Measurements from ENCODE around the gene AGAP3.

AGAP3 gene

GRCh38 chr7:151109094-151110048, 23.1 kb downstream of the AGAP3 start:
- Histone ChIP-seq H3K36me3 (no peaks in the 10 kb centered on the region), H3K27me3 (peaks cover 19% of the 10 kb centered on the region), H3K27ac (no peak overlapping the region), H3K9me3 (no peaks in the 10 kb centered on the region), H3K4me1 (ENCODE audit: control insufficient read depth in 1 of 2, insufficient read depth in 1 of 2, low read depth in 1 of 2, low read length in 1 of 2) (no peaks in the 10 kb centered on the region), H3K4me3 (ENCODE audit: low read depth in 1 of 2, low read length in 1 of 2) (no peak overlapping the region)
- TF ChIP-seq, protein P1, sequence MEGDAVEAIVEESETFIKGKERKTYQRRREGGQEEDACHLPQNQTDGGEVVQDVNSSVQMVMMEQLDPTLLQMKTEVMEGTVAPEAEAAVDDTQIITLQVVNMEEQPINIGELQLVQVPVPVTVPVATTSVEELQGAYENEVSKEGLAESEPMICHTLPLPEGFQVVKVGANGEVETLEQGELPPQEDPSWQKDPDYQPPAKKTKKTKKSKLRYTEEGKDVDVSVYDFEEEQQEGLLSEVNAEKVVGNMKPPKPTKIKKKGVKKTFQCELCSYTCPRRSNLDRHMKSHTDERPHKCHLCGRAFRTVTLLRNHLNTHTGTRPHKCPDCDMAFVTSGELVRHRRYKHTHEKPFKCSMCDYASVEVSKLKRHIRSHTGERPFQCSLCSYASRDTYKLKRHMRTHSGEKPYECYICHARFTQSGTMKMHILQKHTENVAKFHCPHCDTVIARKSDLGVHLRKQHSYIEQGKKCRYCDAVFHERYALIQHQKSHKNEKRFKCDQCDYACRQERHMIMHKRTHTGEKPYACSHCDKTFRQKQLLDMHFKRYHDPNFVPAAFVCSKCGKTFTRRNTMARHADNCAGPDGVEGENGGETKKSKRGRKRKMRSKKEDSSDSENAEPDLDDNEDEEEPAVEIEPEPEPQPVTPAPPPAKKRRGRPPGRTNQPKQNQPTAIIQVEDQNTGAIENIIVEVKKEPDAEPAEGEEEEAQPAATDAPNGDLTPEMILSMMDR (IDR thresholded peaks at IDR 0.05) = no peak

GRCh38 chr7:151110236-151110940, 24.1 kb downstream of the AGAP3 start:
- no peak overlapping the region for H3K4me3 ChIP-seq (ENCODE audit: low read depth in 1 of 2, low read length in 1 of 2)
- H3K27me3 ChIP-seq = peaks cover 26% of the 10 kb centered on the region
- H3K27ac ChIP-seq = no peak overlapping the region
- H3K4me1 ChIP-seq (ENCODE audit: control insufficient read depth in 1 of 2, insufficient read depth in 1 of 2, low read depth in 1 of 2, low read length in 1 of 2) = no peaks in the 10 kb centered on the region
- TF ChIP-seq, protein P1 (IDR thresholded peaks at IDR 0.05) = no peak
- H3K9me3 ChIP-seq = no peaks in the 10 kb centered on the region
- no peaks in the 10 kb centered on the region for H3K36me3 ChIP-seq

GRCh38 chr7:151110941-151111645, 24.8 kb downstream of the AGAP3 start:
- Histone ChIP-seq H3K27me3 (peaks cover 33% of the 10 kb centered on the region), H3K4me1 (ENCODE audit: control insufficient read depth in 1 of 2, insufficient read depth in 1 of 2, low read depth in 1 of 2, low read length in 1 of 2) (peaks cover 0 to 3% of the 10 kb centered on the region in 2 experiments), H3K9me3 (no peaks in the 10 kb centered on the region), H3K36me3 (no peaks in the 10 kb centered on the region), H3K27ac (no peak overlapping the region), H3K4me3 (ENCODE audit: low read depth in 1 of 2, low read length in 1 of 2) (no peak overlapping the region)
- TF ChIP-seq, protein P1 (IDR thresholded peaks at IDR 0.05) = peak; percentile 66

DNA sequence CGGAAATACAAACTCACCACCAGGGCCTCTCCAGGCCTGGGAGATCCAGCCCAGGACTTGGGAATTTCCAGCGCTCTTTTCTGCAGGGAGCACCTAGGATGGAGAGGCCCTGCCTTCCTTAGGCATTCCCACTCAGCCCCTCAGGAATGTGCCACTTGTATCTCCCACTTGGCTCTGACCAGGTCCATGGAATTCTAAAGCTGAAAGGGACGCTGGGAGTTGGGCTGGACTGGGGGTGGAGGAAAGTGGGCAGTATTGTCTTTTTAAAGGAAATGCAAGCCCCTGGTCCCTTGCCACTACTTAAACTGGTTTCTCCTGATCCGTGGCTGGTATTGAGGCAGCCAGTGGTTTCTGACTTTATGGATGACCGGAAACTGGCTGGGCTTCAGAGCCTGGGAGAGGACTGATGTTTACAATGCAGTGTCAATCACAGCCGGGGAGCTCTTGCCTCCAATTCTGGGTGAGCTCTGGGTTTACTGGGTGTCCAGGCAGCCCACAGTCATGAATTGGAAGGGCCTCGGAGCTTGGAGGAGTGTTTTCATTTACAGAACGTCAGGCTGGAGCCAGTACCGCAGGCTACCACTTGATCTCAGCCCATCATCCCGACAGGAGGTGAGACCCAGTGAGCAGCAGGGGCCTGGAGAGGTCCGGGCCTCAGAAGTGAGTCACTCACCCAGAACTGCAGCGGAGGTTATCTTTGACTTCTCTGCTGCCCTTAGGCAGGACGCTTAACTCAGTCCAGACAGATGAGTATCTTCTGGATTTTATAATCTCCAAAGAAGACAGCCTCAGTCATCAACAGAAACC, 27.3 kb downstream of the AGAP3 start:
- no peaks in the 10 kb centered on the region for H3K9me3 ChIP-seq
- TF ChIP-seq, protein P1 (IDR thresholded peaks at IDR 0.05) = no peak
- no peak overlapping the region for H3K4me3 ChIP-seq (ENCODE audit: low read depth in 1 of 2, low read length in 1 of 2)
- no peak overlapping the region for H3K27ac ChIP-seq
- peaks cover 48% of the 10 kb centered on the region for H3K27me3 ChIP-seq
- peaks cover 0 to 3% of the 10 kb centered on the region in 2 experiments for H3K4me1 ChIP-seq (ENCODE audit: control insufficient read depth in 1 of 2, insufficient read depth in 1 of 2, low read depth in 1 of 2, low read length in 1 of 2)
- H3K36me3 ChIP-seq = no peaks in the 10 kb centered on the region

All from neutrophil (primary cell).